Measurements from ENCODE around the gene GAGE13. TPM values are rescaled to one million over a fixed set of nuclear protein-coding genes. Genes with fewer than 3 reads are reported as not detected.
A peak's percentile ranks its signal among the peaks of the same experiment; 100 is the strongest.
"Not testable (repeated sequence)": the region's sequence is repeated elsewhere in the genome, so short reads cannot be mapped to it uniquely, and the experiment has no call there.

Gene GAGE13
- total RNA-seq, 2 donors from 2014 or later, result not detected

- Mint-ChIP-seq H3K36me3 (no peaks in the 10 kb centered on the region), H3K4me3 (peak overlapping the region; percentile 77), H3K27ac (peak overlapping the region; percentile 53 to 65), H3K9me3 (no peaks in the 10 kb centered on the region), H3K4me1 (ENCODE audit: low read depth in 2 of 2) (peaks cover 24 to 25% of the 10 kb centered on the region in 2 donors), H3K27me3 (peaks cover 0 to 18% of the 10 kb centered on the region in 2 donors)
- ATAC-seq (peak in 1 of 2 donors; percentile 79), DNase-seq (ENCODE audit: low spot score) (no peak)
These were observed 22.6 kb upstream of the GAGE13 start for GRCh38 chrX:49308604-49309269.

GRCh38 chrX:49309401-49309981, 21.9 kb upstream of the GAGE13 start:
- peak overlapping the region; percentile 53 to 65 for H3K27ac Mint-ChIP-seq
- peaks cover 0 to 14% of the 10 kb centered on the region in 2 donors for H3K27me3 Mint-ChIP-seq
- DNase-seq (ENCODE audit: low spot score) (no peak), ATAC-seq (peak in 1 of 2 donors; percentile 40)
- peaks cover 24 to 25% of the 10 kb centered on the region in 2 donors for H3K4me1 Mint-ChIP-seq (ENCODE audit: low read depth in 2 of 2)
- H3K36me3 Mint-ChIP-seq, result no peaks in the 10 kb centered on the region
- H3K9me3 Mint-ChIP-seq, result no peaks in the 10 kb centered on the region
- peak overlapping the region; percentile 77 for H3K4me3 Mint-ChIP-seq

GRCh38 chrX:49310371-49310770, 21.0 kb upstream of the GAGE13 start:
- Mint-ChIP-seq H3K27me3 (peaks cover 0 to 16% of the 10 kb centered on the region in 2 donors), H3K27ac (no peak overlapping the region), H3K4me1 (ENCODE audit: low read depth in 2 of 2) (peaks cover 24 to 25% of the 10 kb centered on the region in 2 donors), H3K36me3 (no peaks in the 10 kb centered on the region), H3K4me3 (no peak overlapping the region), H3K9me3 (no peaks in the 10 kb centered on the region)
- DNase-seq (ENCODE audit: low spot score), result no peak
- no peak for ATAC-seq

- ATAC-seq, result no peak
- H3K9me3 Mint-ChIP-seq, result no peaks in the 10 kb centered on the region
- no peaks in the 10 kb centered on the region for H3K36me3 Mint-ChIP-seq
- no peak overlapping the region for H3K27ac Mint-ChIP-seq
- H3K4me3 Mint-ChIP-seq, result no peak overlapping the region
- DNase-seq (ENCODE audit: low spot score), result no peak
- peaks cover 0 to 15% of the 10 kb centered on the region in 2 donors for H3K27me3 Mint-ChIP-seq
- H3K4me1 Mint-ChIP-seq (ENCODE audit: low read depth in 2 of 2), result peaks cover 24 to 25% of the 10 kb centered on the region in 2 donors
These were observed 19.2 kb upstream of the GAGE13 start for GRCh38 chrX:49312176-49312575.

- DNase-seq (ENCODE audit: low spot score) (no peak), ATAC-seq (no peak)
- no peak overlapping the region for H3K27ac Mint-ChIP-seq
- no peaks in the 10 kb centered on the region for H3K36me3 Mint-ChIP-seq
- H3K27me3 Mint-ChIP-seq, result peaks cover 0 to 13% of the 10 kb centered on the region in 2 donors
- no peak overlapping the region for H3K4me3 Mint-ChIP-seq
- H3K9me3 Mint-ChIP-seq, result no peaks in the 10 kb centered on the region
- H3K4me1 Mint-ChIP-seq (ENCODE audit: low read depth in 2 of 2), result no peaks in the 10 kb centered on the region
These were observed 15.3 kb upstream of the GAGE13 start for GRCh38 chrX:49316085-49316484.

GRCh38 chrX:49321737-49322136, 9.6 kb upstream of the GAGE13 start, which contains the start of gene GAGE12J:
Gene GAGE12J, plus strand, starts transcription at chrX:49322037. Its CDS starts 1,157 bp downstream, at chrX:49323194.
- not testable (repeated sequence) for H3K36me3 Mint-ChIP-seq; H3K27ac Mint-ChIP-seq; DNase-seq (ENCODE audit: low spot score); H3K27me3 Mint-ChIP-seq; H3K4me1 Mint-ChIP-seq (ENCODE audit: low read depth in 2 of 2); H3K4me3 Mint-ChIP-seq; ATAC-seq; H3K9me3 Mint-ChIP-seq

- not testable (repeated sequence) for H3K27ac Mint-ChIP-seq; H3K27me3 Mint-ChIP-seq; H3K36me3 Mint-ChIP-seq; H3K4me1 Mint-ChIP-seq (ENCODE audit: low read depth in 2 of 2); H3K9me3 Mint-ChIP-seq; DNase-seq (ENCODE audit: low spot score); ATAC-seq; H3K4me3 Mint-ChIP-seq
These were observed 9.1 kb upstream of the GAGE13 start for GRCh38 chrX:49322266-49322665.

- H3K9me3 Mint-ChIP-seq; H3K4me3 Mint-ChIP-seq; H3K27me3 Mint-ChIP-seq; H3K4me1 Mint-ChIP-seq (ENCODE audit: low read depth in 2 of 2); H3K27ac Mint-ChIP-seq; ATAC-seq; H3K36me3 Mint-ChIP-seq; DNase-seq (ENCODE audit: low spot score): not testable (repeated sequence)
These were observed 7.6 kb upstream of the GAGE13 start for GRCh38 chrX:49323735-49324134.

GRCh38 chrX:49330421-49330820, 961 bp upstream of the GAGE13 start:
- not testable (repeated sequence) for H3K27ac Mint-ChIP-seq; DNase-seq (ENCODE audit: low spot score); H3K4me1 Mint-ChIP-seq (ENCODE audit: low read depth in 2 of 2); H3K27me3 Mint-ChIP-seq; H3K9me3 Mint-ChIP-seq; ATAC-seq; H3K4me3 Mint-ChIP-seq; H3K36me3 Mint-ChIP-seq

- H3K9me3 Mint-ChIP-seq; DNase-seq (ENCODE audit: low spot score); H3K4me1 Mint-ChIP-seq (ENCODE audit: low read depth in 2 of 2); H3K27me3 Mint-ChIP-seq; ATAC-seq; H3K27ac Mint-ChIP-seq; H3K36me3 Mint-ChIP-seq; H3K4me3 Mint-ChIP-seq: not testable (repeated sequence)
These were observed 459 bp downstream of the GAGE13 start for GRCh38 chrX:49331841-49332240.

- peak; percentile 75 for DNase-seq (ENCODE audit: low spot score)
- not testable (repeated sequence) for H3K4me3 Mint-ChIP-seq; H3K27ac Mint-ChIP-seq; H3K4me1 Mint-ChIP-seq (ENCODE audit: low read depth in 2 of 2); ATAC-seq; H3K36me3 Mint-ChIP-seq; H3K27me3 Mint-ChIP-seq; H3K9me3 Mint-ChIP-seq
These were observed 10.1 kb downstream of the GAGE13 start for GRCh38 chrX:49341449-49341848.

GRCh38 chrX:49344496-49345175, 13.3 kb downstream of the GAGE13 start:
- not testable (repeated sequence) for DNase-seq (ENCODE audit: low spot score); H3K9me3 Mint-ChIP-seq; H3K4me3 Mint-ChIP-seq; H3K27ac Mint-ChIP-seq; H3K4me1 Mint-ChIP-seq (ENCODE audit: low read depth in 2 of 2); ATAC-seq; H3K36me3 Mint-ChIP-seq; H3K27me3 Mint-ChIP-seq

- H3K4me1 Mint-ChIP-seq (ENCODE audit: low read depth in 2 of 2); H3K9me3 Mint-ChIP-seq; H3K4me3 Mint-ChIP-seq; H3K36me3 Mint-ChIP-seq; ATAC-seq; H3K27me3 Mint-ChIP-seq; DNase-seq (ENCODE audit: low spot score); H3K27ac Mint-ChIP-seq: not testable (repeated sequence)
These were observed 14.0 kb downstream of the GAGE13 start for GRCh38 chrX:49345402-49345801.

GRCh38 chrX:49346150-49346549, 14.8 kb downstream of the GAGE13 start:
- not testable (repeated sequence) for H3K9me3 Mint-ChIP-seq; ATAC-seq; H3K4me3 Mint-ChIP-seq; H3K27ac Mint-ChIP-seq; H3K36me3 Mint-ChIP-seq; DNase-seq (ENCODE audit: low spot score); H3K4me1 Mint-ChIP-seq (ENCODE audit: low read depth in 2 of 2); H3K27me3 Mint-ChIP-seq
